HG03196 (cell line): ENCODE data around the gene DNAJA2.
A peak's percentile ranks its signal among the peaks of the same experiment; 100 is the strongest.
"Not testable (repeated sequence)": the region's sequence is repeated elsewhere in the genome, so short reads cannot be mapped to it uniquely, and the experiment has no call there.

Experiments used
- ATAC-seq: cut with Tn5 transposase; IDR thresholded peaks from one replicate; pipeline ENCODE4 v1.9.1; 2021; ENCODE audit not compliant: unreplicated experiment

The DNAJA2 gene

GRCh38 chr16:46973207-46973995 lies at the start of gene DNAJA2:
Gene DNAJA2 (minus strand): TSS chr16:46973674. CDS start chr16:46973572, 102 bp downstream.
- peak; percentile 81 for ATAC-seq

- no peak for ATAC-seq
These were observed 46.1 kb upstream of the DNAJA2 start for GRCh38 chr16:47019568-47019967.

DNA sequence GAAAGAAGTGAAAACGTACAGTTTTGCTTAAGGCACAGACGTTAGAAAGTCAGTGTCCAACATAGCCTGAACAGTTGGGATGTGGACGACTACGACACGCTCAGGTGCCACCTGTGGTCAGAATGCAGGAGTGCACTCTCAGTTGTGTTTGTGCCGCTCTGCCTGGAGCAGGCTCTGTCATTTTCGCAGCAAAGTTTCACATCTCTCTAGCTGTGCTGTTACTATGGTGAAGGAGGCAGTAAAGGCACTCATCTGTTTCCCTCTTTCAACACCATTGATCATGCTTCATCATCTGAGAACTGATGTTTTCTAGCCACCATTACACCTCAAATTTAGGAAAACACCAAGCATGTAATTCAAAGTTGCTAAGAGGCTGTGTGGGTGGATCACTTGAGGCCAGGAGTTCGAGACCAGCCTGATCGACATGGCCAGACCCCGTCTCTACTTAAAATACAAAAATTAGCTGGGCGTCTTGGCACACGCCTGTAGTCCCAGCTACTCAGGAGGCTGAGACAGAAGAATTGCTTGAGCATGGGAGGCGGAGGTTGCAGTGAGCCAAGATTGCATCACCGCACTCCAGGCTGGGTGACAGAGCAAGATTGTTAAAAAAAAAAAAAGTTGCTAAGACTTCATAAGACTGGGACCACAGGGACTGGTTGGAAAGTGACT lies 44.9 kb upstream of the DNAJA2 start:
- ATAC-seq: peak; percentile 98

GRCh38 chr16:47017636-47018035 lies 44.2 kb upstream of the DNAJA2 start:
- ATAC-seq: no peak

GRCh38 chr16:47016700-47017133 lies 43.2 kb upstream of the DNAJA2 start:
- ATAC-seq: peak; percentile 52

- no peak for ATAC-seq
These were observed 40.4 kb upstream of the DNAJA2 start for GRCh38 chr16:47013910-47014309.

DNA sequence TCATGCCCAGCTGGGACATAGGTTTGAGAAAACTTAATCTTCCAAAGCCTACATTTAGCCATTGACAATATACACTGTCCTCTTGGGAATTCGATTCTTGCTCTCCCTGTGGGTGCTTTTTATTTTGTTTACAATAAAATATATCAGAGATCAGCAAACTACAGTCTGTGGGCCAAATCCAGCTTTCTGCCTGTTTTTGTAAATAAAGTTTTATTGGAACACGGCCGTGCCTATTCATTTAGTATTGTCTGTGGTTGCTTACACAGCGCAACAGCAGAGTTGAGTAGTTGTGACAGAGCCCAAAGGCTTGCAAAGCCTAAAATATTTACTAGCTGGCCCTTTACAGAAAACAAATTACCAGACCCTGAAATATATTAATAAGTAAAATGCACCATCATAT lies 39.7 kb upstream of the DNAJA2 start:
- ATAC-seq: no peak

- ATAC-seq: not testable (repeated sequence)
These were observed 37.3 kb upstream of the DNAJA2 start for GRCh38 chr16:47010812-47011211.

DNA sequence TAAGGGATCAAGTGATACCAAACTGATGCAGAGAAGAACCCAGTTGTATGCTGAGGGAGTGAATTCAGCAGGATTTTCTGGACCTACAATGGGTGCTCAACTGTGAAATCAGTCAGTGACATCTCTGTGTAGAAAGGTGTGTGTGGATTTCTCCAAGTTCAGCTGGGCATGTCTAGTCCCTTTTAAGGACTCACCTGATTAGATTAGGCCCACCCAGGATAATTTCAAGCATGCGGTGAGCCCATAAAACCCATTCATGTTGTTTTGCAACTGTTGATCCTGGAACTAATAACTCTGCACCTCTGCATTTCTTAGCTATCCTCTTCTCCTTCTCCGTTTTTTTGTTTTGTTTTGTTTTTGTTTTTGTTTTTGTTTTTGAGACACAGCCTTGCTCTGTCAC lies 35.1 kb upstream of the DNAJA2 start:
- no peak for ATAC-seq

- no peak for ATAC-seq
These were observed 34.7 kb upstream of the DNAJA2 start for GRCh38 chr16:47008174-47008573.

GRCh38 chr16:47004652-47005051 lies 31.2 kb upstream of the DNAJA2 start:
- no peak for ATAC-seq

DNA sequence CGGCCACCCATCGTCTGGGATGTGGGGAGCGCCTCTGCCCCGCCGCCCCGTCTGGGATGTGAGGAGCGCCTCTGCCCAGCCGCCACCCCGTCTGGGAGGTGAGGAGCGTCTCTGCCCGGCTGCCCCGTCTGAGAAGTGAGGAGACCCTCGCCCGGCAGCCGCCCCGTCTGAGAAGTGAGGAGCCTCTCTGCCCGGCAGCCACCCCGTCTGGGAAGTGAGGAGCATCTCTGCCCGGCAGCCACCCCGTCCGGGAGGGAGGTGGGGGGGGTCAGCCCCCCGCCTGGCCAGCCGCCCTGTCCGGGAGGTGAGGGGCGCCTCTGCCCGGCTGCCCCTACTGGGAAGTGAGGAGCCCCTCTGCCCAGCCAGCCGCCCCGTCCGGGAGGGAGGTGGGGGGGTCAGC lies 26.6 kb upstream of the DNAJA2 start:
- ATAC-seq: not testable (repeated sequence)

- no peak for ATAC-seq
These were observed 24.4 kb upstream of the DNAJA2 start for GRCh38 chr16:46997844-46998243.

DNA sequence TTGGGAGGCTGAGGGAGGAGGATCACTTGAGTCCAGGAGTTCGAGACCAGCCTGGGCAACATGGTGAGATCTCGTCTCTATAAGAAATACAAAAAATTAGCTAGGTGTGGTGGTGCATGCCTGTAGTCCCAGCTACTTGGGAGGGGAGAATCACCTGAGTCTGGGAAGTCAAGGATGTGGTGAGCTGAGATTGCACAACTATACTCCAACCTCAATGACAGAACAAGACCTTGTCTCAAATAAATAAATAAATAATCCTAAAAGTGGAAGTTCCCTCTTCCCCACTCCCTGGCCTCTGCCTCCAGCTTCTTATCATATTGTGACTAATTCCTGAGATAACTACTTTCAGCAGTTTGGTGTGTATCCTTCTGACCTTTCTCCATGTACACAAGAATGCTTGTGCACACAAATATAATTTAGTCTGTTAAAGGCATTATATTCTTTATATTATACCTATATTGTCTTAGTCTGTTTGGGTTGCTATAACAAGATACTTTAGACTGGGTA lies 23.5 kb upstream of the DNAJA2 start:
- ATAC-seq: no peak

DNA sequence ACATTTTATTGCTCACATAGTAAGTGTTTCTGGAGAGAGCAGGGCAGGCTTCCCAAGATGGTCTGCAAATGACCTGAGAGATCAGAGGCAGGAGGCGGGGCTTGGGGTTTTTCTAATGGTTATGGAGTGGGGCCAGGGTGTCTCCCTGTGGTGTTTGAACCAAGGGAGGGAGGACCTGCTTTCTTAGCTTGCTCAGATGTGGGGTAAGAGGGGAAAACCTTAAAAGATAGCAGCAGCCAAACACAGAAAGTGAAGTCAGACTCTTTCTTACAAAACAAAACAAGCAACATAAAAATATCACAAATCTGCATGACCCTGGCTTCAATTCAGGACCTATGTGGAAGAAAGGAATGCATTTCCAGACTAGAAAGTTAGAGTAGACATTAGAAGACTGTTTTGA lies 22.9 kb upstream of the DNAJA2 start:
- ATAC-seq: no peak

- no peak for ATAC-seq
These were observed 18.5 kb upstream of the DNAJA2 start for GRCh38 chr16:46991729-46992704.

DNA sequence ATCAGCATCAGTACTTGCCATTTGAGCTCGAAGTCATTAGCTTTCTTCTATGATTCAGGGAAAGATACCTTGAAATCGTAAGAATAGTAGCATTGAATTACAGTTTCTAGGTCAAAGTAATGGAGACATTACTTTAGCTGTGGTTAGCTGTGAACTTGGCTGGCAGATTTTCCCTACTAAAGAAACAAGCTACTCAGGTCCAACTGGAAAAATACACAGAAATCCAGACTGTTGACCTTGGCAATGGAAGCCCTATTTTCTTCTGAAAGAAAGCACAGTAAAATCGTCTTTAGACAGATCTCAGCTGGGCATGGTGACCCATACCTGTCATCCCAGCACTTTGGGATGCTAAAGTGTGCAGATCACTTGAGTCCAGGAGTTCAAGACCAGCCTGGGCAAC lies 13.4 kb upstream of the DNAJA2 start:
- ATAC-seq: no peak

GRCh38 chr16:46986438-46986837 lies 13.0 kb upstream of the DNAJA2 start:
- ATAC-seq: no peak

- no peak for ATAC-seq
These were observed 8.9 kb upstream of the DNAJA2 start for GRCh38 chr16:46982335-46982734.

DNA sequence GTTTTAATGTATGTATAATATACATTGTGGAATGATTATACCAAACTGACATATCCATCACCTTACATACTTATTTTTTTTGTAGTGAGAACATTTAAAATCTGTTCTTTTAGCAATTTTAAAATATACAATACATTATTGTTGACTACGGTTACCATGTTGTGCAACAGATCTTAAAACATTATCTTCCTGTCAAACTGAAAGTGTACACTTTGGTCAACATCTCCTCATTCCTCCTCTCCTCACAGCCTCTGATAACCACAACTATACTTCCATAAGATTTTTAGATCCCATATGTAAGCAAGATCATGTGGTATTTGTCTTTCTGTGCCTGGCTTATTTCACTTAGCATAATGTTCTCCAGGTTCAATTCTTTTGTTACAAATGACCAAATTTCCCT lies 7.5 kb upstream of the DNAJA2 start:
- ATAC-seq: no peak

- ATAC-seq: no peak
These were observed 3.1 kb upstream of the DNAJA2 start for GRCh38 chr16:46976550-46976949.
